Stimulated activated CD4-positive, alpha-beta T cell treated with anti-CD3 and anti-CD28 coated beads, Interleukin-12 subunit alpha, Interleukin-12 subunit beta, amount 100 ng/mL, for 48 hours (primary cell): Measurements from ENCODE around the gene DMD.
"Not testable (repeated sequence)": the region's sequence is repeated elsewhere in the genome, so short reads cannot be mapped to it uniquely, and the experiment has no call there.

Source experiments
- DNase-seq, 3 donors: peaks; one replicate each; pipeline ENCODE4 v3.0.0-alpha.2; 2020; ENCODE audit warnings: low read depth in 2 of 3, low spot score in 1 of 3

The DMD gene

GRCh38 chrX:32087663-32088062 lies 1123.7 kb downstream of the DMD start:
- DNase-seq = no peak

- DNase-seq = no peak
These were observed 1126.6 kb downstream of the DMD start for GRCh38 chrX:32084757-32085156.

GRCh38 chrX:32048285-32048684 lies 1163.1 kb downstream of the DMD start:
- DNase-seq = no peak

GRCh38 chrX:32045149-32045548 lies 1166.2 kb downstream of the DMD start:
- no peak for DNase-seq

GRCh38 chrX:32041181-32041580 lies 1170.2 kb downstream of the DMD start:
- DNase-seq = no peak

GRCh38 chrX:32026772-32027171 lies 1184.6 kb downstream of the DMD start:
- DNase-seq = no peak

- DNase-seq = no peak
These were observed 1187.3 kb downstream of the DMD start for GRCh38 chrX:32024072-32024471.

GRCh38 chrX:32016195-32016594 lies 1195.2 kb downstream of the DMD start:
- no peak for DNase-seq

- no peak for DNase-seq
These were observed 1200.4 kb downstream of the DMD start for GRCh38 chrX:32010948-32011347.

- no peak for DNase-seq
These were observed 1201.1 kb downstream of the DMD start for GRCh38 chrX:32010212-32010611.

- no peak for DNase-seq
These were observed 1217.7 kb downstream of the DMD start for GRCh38 chrX:31993637-31994036.

GRCh38 chrX:31988975-31989374 lies 1222.4 kb downstream of the DMD start:
- no peak for DNase-seq

- DNase-seq = no peak
These were observed 1229.7 kb downstream of the DMD start for GRCh38 chrX:31981546-31982062.

- no peak for DNase-seq
These were observed 1241.6 kb downstream of the DMD start for GRCh38 chrX:31969714-31970113.

- DNase-seq = no peak
These were observed 1249.1 kb downstream of the DMD start for GRCh38 chrX:31962256-31962655.

- DNase-seq = no peak
These were observed 1276.4 kb downstream of the DMD start for GRCh38 chrX:31934842-31935370.

- DNase-seq = no peak
These were observed 1277.3 kb downstream of the DMD start for GRCh38 chrX:31934015-31934414.

- no peak for DNase-seq
These were observed 1278.6 kb downstream of the DMD start for GRCh38 chrX:31932769-31933168.

- not testable (repeated sequence) for DNase-seq
These were observed 1279.0 kb downstream of the DMD start for GRCh38 chrX:31932320-31932719.

- no peak for DNase-seq
These were observed 1280.1 kb downstream of the DMD start for GRCh38 chrX:31931225-31931624.

GRCh38 chrX:31929366-31929765 lies 1282.0 kb downstream of the DMD start:
- no peak for DNase-seq

- no peak for DNase-seq
These were observed 1290.1 kb downstream of the DMD start for GRCh38 chrX:31921236-31921635.

GRCh38 chrX:31909850-31910572 lies 1301.3 kb downstream of the DMD start:
- no peak for DNase-seq
